ENCODE results near the gene C4orf33.

GRCh38 chr4:129082302-129082701 is 13.7 kb upstream of the C4orf33 start:
- TF ChIP-seq FOXM1 (IDR thresholded peaks at IDR 0.05; ENCODE audit: borderline replicate concordance) (no peak), ELF4 (IDR thresholded peaks at IDR 0.05) (no peak), ZNF384 (IDR thresholded peaks at IDR 0.05) (no peak)
